ENCODE results near the gene PDRG1. TPM values are rescaled to one million over a fixed set of nuclear protein-coding genes. Genes with fewer than 3 reads are reported as not detected.
"Not testable (repeated sequence)": the region's sequence is repeated elsewhere in the genome, so short reads cannot be mapped to it uniquely, and the experiment has no call there.

Gene PDRG1
- total RNA-seq, 4 donors from 2014 or later = 1.2 to 109 (median 9.5) TPM

GRCh38 chr20:31918466-31919105 is 33.3 kb downstream of the PDRG1 start:
- no peaks in the 10 kb centered on the region for H3K9me3 ChIP-seq
- H3K27me3 ChIP-seq = no peaks in the 10 kb centered on the region
- intact Hi-C loops (cut with DNase I; ENCODE audit: low total_unique reads) = no loop called here
- no peaks in the 10 kb centered on the region for H3K4me1 ChIP-seq
- no peaks in the 10 kb centered on the region for H3K36me3 ChIP-seq
- no peak for TF ChIP-seq CTCF (IDR thresholded peaks at IDR 0.05)
- no peak for TF ChIP-seq POLR2A (IDR thresholded peaks at IDR 0.05)
- no peak for DNase-seq
- H3K4me3 ChIP-seq = no peak overlapping the region
- H3K27ac ChIP-seq = no peak overlapping the region

GRCh38 chr20:31917962-31918412 is 33.9 kb downstream of the PDRG1 start:
- H3K36me3 ChIP-seq; H3K9me3 ChIP-seq; DNase-seq; H3K4me3 ChIP-seq; H3K27me3 ChIP-seq; intact Hi-C loops (cut with DNase I; ENCODE audit: low total_unique reads); H3K4me1 ChIP-seq; H3K27ac ChIP-seq: not testable (repeated sequence)

- H3K27ac ChIP-seq = no peak overlapping the region
- no peak overlapping the region for H3K4me3 ChIP-seq
- intact Hi-C loops (cut with DNase I; ENCODE audit: low total_unique reads) = no loop called here
- DNase-seq = no peak
- H3K4me1 ChIP-seq = no peaks in the 10 kb centered on the region
- H3K27me3 ChIP-seq = no peaks in the 10 kb centered on the region
- H3K9me3 ChIP-seq = no peaks in the 10 kb centered on the region
- no peaks in the 10 kb centered on the region for H3K36me3 ChIP-seq
- TF ChIP-seq CTCF (IDR thresholded peaks at IDR 0.05) = no peak
- no peak for TF ChIP-seq POLR2A (IDR thresholded peaks at IDR 0.05)
Observed at GRCh38 chr20:31916708-31917107, 35.1 kb downstream of the PDRG1 start.

GRCh38 chr20:31915491-31916280 is 36.2 kb downstream of the PDRG1 start:
- no peak for DNase-seq

GRCh38 chr20:31914170-31914569 is 37.7 kb downstream of the PDRG1 start:
- intact Hi-C loops (cut with DNase I; ENCODE audit: low total_unique reads) = no loop called here
- DNase-seq = no peak
- Histone ChIP-seq H3K36me3 (no peaks in the 10 kb centered on the region), H3K4me1 (no peaks in the 10 kb centered on the region), H3K27ac (no peak overlapping the region), H3K27me3 (no peaks in the 10 kb centered on the region), H3K9me3 (no peaks in the 10 kb centered on the region), H3K4me3 (no peak overlapping the region)
- no peak for TF ChIP-seq POLR2A (IDR thresholded peaks at IDR 0.05)
- TF ChIP-seq CTCF (IDR thresholded peaks at IDR 0.05) = no peak

More at GRCh38 chr20:31915491-31916280, 36.2 kb downstream of the PDRG1 start:
- intact Hi-C loops (cut with DNase I; ENCODE audit: low total_unique reads) = no loop called here
- Histone ChIP-seq H3K27me3 (no peaks in the 10 kb centered on the region), H3K27ac (no peak overlapping the region), H3K36me3 (no peaks in the 10 kb centered on the region), H3K4me3 (no peak overlapping the region), H3K4me1 (no peaks in the 10 kb centered on the region), H3K9me3 (no peaks in the 10 kb centered on the region)
- no peak for TF ChIP-seq POLR2A (IDR thresholded peaks at IDR 0.05)
- TF ChIP-seq CTCF (IDR thresholded peaks at IDR 0.05) = no peak
